Tongue (tissue), 2 donors: ENCODE measurements around the gene CWC27. TPM values are rescaled to one million over a fixed set of nuclear protein-coding genes. Genes with fewer than 3 reads are reported as not detected.

Experiments used
- DNase-seq: peaks from one replicate; pipeline ENCODE4 v3.0.0-alpha.2; 2015
- total RNA-seq: library from RNA; depleted of rRNA; stranded (reverse); fragments of >200 nt; gene quantifications from one replicate; pipeline ENCODE4 v1.2.3, GENCODE V29; 2014

Gene CWC27
- total RNA-seq, 1 donor from 2014 or later: 22.6 TPM

DNA sequence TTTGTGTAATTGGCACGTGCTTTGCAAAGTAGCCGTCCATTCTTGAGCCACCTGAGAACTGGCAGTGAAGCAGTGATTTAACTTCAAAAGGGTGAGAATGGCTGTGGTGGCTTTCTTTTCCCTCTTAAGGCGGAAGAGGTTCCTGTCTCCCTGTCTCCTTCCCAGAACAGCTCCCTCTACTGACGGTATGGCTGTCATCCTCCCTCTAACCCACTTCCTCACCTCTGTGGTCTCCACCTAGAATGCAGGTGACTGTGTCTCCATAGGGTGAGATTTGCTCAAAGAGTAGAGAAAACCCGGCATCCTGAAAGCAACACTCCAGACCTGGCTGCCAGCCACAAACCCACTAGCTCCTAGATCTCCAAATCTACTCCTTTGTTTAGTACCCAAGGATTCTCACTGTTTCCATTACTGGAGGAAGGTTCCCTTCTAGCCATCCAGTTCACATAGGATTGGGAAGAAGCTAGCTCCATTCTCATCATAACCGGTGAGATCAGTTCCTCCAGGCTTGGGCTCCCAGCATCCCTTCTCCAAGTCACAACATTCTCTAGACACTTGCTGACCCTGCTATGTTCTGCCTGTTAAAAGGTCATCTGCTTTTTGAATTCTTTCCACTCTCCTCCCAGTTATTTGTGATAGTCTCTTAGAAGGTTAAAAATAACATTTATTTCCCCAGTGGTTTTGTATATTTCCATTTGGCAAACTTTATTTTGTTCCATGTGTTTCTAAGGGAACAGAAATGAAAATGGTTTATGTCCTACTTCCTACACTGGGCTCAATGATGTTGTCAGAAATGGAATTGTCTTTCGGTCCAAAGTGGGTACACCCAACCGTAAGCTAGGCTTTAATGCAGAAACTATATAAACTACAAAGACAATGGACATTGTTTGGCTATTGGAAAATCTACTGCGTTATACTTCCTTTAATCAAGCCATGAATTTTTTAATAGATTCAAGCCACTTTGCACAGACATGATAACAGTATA lies 269.4 kb downstream of the CWC27 start:
- DNase-seq: no peak

DNA sequence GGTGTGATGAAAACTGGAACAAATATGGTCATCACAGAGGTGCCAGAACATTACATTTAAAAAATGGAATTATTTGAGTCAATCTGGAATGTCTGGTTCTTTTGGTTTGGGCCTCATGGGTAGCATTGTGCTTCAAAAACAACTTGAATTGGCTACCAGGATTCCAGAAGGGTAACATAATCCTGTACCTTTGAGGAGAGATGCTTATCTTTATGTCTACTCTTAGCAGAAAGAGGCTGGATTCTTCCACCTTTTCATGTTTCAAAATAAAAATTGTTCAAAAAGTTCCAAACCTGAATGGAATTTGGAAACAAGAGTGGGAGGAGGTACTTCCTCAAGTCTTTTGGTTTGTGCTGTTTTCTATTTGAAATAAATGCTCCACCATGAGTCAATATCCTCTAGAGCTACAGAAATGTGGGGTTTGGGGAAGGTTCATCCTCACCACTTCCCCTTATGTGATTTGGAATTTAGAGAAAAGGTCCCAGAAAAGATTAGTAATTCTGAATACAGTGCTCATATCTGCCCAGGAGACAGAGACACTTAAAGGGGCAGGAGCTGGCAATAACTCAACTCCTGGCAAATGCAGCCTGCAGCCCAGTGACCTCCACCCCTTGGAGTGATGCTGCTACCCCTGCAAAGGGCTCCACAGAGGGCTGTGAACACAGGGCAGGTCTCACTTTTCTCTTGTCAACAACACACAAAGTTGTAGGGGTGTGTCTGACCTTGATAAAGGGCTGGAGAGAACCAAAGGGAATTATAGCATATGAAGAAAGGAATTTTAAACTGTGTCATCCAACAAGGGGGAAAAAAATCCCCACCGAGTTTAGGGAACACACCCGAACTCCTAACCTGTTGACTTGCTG lies 272.8 kb downstream of the CWC27 start:
- no peak for DNase-seq

DNA sequence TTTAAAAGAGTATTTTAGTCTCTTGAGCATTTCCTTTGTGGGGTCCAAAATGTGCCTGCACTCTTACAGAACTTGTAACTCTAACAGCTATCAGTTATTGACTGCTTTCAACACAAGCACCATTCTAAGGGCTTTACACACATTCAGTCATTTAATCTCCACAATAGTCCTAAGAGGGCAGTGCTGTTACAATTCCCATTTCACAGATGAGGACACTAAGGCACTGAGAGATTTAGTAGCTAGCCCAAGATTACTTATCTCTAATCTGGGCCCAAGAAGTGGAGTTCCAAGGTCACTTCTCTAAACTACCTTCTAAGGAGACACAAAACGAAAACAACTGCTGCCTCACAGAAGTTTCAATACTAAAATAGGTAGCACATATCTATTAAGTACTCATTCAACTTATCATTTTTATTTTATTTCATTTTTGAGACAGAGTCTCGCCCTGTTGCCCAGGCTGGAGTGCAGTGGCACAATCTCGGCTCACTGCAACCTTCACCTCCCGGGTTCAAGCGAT lies 275.2 kb downstream of the CWC27 start:
- no peak for DNase-seq

- no peak for DNase-seq
Measured at GRCh38 chr5:65047225-65047624, 278.5 kb downstream of the CWC27 start.

DNA sequence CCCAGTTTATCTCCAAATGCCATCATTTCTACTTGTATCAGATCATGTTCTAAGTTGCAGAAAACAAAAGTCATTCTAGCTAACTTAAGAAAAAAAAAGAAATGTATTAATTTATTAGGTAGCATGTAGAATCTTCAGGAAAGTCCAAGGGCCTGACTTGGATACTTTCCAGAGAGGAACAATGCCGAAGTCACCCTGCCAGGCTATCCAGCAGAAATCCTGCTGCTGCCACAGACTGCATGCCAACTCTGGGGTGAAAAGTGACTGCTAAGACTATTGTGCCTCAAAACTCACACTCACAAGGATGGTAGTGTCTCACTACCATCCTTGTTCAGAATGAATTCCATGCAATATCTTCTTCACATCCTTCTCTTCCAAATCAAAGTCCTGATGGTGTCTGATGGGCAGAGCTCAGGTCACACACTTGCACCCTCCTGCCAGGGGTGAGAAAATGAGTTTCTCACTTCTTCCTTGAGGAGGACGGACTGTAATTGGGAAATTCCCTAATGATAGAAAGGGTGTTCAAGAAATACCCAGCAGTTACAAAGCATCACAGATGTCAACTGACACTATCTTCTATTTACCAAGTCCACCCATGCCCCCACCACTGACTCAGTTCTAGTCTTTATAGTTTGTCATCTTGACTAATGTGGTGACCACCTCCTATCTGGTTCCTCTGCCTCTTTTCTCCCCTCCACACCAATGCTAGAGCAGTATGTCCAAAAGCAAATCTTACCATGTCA lies 279.4 kb downstream of the CWC27 start:
- DNase-seq: no peak

DNA sequence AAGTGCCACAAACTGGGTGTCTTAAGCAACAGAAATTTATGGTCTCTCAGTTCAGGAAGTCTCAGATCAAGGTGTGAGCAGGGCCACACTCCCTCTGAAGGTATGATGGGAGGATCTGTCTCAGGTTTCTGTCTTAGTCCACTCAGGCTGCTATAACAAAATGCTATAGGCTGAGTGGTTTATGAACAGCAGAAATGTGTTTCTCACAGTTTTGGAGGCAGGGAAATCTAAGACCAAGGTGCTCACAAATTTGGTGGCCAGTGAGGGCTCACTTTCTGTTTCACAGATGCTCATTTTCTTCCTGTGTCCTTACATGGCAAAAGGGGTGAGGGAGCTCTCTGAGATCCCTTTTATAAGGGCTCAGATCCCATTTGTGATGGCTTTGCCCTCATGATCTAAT lies 281.4 kb downstream of the CWC27 start:
- DNase-seq: no peak

- no peak for DNase-seq
Measured at GRCh38 chr5:65050826-65051498, 282.2 kb downstream of the CWC27 start.

DNA sequence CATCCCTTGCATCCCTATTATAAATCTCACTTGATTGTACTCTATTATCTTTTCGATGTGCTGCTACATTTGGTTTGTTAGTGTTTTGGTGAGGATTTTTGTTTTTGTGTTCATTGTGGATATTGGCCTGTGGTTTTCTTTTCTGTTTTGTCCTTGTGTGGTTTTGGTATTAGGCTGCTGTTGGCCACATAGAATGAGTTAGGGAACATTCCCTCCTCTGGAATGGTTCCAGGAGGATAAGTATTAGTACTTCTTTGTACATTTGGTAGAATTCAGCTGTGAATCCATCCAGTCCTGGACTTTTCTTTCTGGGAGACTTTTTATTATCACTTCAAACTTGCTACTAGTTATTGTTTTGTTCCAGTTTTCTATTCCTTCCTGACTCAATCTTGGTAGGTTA lies 287.2 kb downstream of the CWC27 start:
- no peak for DNase-seq

GRCh38 chr5:65059681-65060598 lies 291.2 kb downstream of the CWC27 start:
- DNase-seq: no peak

- DNase-seq: no peak
Measured at GRCh38 chr5:65061250-65061973, 292.7 kb downstream of the CWC27 start.

DNA sequence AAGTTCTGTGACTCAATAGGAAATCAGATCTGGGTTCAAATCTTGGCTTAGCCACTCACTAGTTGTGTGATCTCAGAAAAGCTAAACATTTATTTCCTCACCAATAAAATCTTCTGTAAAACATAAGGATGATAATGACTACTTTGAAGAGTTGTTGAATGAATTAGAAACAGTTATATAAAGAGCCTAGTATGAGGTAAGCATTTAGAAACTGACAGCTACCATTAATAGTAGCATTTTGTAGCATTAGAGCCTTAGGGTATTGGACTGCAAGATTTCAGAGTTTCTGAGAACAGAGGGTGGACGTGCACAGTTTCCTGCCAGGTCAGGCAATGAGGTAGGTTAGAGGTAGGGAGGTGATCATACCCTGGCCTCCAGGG lies 293.2 kb downstream of the CWC27 start:
- DNase-seq: no peak

DNA sequence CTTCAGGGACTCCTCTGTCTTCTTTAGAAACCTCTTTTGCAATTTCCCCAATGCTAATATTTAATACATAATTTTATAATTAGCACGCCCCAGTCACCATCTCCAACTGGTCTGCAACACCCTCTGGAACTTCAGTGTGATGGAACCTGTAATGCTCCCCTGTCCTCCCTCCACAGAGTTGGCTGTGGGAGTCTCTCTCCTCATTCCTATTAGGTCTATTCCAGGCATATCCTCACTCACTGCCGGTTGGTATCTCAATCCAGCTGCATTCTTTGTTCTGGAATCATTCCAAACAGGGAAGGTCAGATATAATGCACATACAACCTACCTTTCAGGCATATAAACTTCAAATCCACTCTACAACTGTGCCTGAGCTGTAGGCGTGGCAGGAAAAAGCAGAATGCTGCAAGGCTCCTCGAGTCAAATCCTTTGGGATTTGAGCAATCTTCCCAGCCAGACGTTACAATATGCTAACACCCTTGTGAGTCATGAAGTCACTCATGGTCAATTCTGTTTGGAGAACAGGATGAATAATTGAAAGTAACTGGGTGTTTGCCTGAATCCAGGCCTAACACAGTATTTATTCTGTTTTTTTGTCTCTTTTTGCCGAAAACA lies 293.8 kb downstream of the CWC27 start:
- no peak for DNase-seq

- no peak for DNase-seq
Measured at GRCh38 chr5:65065001-65065511, 296.3 kb downstream of the CWC27 start.

DNA sequence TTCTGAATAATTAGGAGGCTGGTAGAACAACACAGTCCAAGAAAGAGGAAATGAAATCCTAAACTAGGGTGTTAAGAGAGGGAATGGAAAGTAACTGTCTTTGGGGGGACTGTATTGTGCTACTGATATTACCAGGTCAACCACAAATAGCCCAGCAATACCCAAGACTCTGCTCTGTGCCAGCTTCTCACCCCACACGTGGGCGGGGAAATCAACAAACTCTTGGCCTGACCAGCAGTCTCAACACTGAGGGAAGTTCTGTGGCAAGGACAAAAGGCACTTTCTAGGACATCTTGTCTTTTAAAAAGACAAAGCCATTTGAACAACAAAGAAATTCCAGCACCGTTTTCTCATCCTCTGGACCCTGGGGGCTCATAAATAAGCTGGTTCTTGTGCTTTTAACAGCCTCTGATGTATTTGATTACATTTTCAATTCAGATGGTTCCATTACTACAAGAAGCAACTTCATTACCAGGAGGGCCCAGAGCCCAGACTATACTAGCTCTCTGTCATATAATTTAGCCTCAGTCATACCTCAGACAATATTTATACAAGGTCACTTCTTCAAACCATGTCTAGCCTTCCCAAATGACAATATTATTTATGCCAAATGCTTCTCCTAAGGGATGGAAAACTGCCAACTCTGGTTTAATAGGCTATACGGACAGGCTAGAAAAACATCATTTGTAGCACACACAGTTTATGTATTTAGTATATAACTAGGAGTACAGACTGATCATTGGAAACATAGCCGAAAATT lies 297.8 kb downstream of the CWC27 start:
- no peak for DNase-seq

DNA sequence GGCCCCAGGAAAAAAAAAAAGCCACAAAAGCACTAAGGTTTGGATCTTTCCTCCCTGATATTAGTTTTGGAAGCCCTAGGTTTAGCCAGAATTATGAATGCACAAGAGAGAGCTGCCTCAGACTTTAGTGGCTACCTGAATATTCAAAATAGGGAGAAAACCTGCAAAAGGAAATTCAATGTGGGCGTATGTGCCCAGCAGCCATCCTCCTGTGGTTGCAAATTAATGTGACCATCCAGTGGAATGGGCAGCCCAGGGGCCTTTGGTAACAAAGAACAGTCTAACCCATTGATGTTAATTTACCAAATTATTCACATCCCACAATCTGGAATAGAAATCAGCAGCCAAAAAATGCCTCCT lies 298.4 kb downstream of the CWC27 start:
- DNase-seq: no peak
